ENCODE results near the gene PTF1A.
A peak's percentile ranks its signal among the peaks of the same experiment; 100 is the strongest.

PTF1A gene

DNA sequence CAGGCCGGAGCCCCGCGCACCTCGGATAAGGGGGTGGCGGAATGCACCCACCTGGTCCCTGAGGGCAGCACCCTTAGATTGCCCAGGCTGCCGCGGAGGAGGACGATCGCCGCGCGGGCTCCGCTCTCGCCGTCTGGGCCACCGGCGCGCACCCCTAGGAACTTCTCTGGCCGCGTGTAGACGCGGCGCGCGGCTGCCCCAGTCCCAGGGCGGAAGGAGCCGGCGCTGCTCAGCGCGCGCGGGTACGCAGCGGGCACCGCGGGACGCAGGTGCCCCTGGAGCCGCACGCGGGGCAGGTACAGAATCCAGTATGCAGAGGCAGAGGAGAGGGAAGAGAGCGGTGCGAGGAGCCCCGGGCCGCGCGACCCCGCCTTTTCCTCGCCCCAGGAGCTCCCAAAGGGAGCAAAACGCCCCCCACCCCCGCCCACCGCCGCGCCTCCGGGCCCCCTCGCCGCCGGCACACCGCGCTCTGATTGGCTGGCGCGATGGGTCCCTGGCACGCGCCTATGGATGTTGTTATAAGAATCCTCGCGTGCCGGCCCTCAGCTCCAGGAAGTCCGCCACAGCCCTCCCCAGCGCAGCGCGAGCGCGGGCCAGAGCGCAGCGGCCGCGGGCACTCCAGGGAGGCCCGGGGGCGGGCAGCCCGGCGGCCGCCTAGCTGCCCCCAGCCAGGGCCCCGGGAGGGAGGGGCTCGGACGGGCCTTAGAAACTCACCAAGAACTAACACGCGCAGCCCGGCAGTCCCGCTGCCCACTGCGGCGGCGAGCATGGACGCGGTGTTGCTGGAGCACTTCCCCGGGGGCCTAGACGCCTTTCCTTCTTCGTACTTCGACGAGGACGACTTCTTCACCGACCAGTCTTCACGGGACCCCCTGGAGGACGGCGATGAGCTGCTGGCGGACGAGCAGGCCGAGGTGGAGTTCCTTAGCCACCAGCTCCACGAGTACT lies at the start of gene PTF1A:
Gene PTF1A (plus strand): TSS at position 549 of the 948 bp plus-strand sequence. CDS start 219 bp downstream, at position 768.
- DNase-seq (ENCODE audit: low read depth) = no peak

DNA sequence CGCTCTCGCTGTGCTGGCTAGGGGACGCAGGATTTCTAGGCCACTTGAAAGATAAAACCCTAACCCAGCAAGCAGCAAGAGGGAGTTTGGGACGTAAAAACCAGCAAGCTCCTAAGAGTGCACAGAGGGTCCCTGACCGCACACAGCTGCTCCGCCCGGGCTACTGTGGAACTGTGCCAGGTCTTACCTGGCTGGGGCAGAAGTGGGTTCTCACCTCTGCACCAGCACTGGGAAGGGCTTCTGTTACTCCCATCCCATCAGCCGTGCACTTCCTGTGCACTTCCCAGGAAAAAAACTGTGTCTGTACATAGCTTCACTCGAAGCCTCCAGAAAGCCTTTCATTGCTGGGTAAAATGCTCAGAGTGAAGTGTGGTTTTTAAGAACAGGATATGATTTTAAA lies 45.9 kb upstream of the PTF1A start:
- no peak for DNase-seq (ENCODE audit: low read depth)

- DNase-seq (ENCODE audit: low read depth) = no peak
These were observed 45.1 kb upstream of the PTF1A start for GRCh38 chr10:23147035-23147434.

DNA sequence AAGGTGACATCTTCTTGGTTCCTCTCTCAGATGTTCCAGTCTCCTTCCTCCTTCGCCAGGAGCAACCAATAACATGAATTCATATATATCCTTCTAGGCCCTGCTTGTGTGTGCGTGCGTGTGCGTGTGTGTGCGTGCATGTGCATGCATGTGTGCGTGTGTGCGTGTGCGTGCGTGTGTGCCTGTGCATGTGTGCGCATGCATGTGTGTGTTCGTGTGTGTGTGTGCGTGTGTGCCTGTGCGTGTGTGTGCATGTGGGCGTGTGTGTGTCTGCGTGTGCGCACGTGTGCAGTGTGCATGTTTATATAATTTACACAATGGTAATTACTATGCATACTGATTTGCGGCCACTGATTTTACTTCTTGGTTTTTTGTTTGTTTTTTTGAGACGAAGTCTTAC lies 43.9 kb upstream of the PTF1A start:
- DNase-seq (ENCODE audit: low read depth) = no peak

DNA sequence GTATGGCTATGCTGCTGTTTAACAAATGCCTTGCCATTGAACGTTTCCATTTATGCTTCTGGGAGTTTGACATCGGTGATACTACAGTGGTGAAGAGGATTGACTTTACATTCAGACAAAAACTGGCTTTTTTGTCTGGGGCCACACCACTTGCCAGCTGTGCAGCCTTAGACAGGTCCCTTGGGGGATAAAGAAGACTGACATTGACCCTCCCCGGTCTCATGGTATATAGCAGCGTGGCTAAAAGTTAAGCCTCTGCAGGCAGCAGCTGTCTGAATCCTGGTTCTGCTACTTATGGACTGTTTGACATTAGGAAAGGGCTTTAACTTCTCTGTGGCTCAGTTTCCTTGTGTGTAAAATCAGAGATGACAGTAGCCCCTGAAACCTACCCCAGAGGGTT lies 42.0 kb upstream of the PTF1A start:
- no peak for DNase-seq (ENCODE audit: low read depth)

GRCh38 chr10:23150610-23151009 lies 41.5 kb upstream of the PTF1A start:
- no peak for DNase-seq (ENCODE audit: low read depth)

DNA sequence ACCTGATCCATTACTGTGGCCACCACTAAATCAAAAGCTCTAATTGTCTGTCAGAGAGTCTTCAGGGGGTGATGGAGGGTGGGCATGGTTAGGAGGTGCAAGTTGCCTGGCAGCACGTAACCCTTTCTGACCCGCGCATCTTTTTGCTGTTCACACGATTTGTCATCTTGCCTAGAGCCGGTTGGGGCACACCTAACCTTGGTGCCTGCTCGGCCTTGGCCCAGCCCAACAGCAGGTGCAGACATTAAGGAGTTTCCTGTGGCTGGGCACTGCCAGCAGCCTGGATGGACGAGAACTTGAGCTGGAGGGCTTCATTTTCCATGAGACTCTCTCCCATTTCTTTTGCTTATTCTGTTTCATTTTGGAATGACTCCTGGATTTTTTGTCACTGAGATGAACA lies 41.0 kb upstream of the PTF1A start:
- DNase-seq (ENCODE audit: low read depth) = no peak

GRCh38 chr10:23155169-23155568 lies 36.9 kb upstream of the PTF1A start:
- DNase-seq (ENCODE audit: low read depth) = no peak

GRCh38 chr10:23156447-23157150 lies 35.5 kb upstream of the PTF1A start:
- no peak for DNase-seq (ENCODE audit: low read depth)

DNA sequence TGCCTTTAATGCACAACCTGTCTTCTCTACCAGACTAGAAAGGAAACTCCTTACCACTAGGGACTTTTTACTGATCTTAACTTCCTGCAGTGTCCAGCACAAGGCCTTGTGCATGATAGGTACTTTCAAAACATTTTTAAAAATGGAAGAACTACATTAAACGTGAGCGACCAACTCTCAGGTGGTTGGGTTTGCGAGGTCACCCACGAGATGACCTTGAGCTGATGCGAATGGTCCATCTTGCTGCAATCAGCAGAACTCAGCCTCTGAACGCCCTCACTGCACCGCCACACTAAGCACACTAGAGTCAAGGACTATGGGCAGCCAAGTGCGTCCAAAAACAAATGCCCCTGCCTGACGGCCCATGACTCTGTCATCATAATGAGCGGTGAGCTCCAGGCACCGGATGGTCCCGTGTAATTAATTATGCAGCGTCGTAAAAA lies 34.9 kb upstream of the PTF1A start:
- DNase-seq (ENCODE audit: low read depth) = no peak

- no peak for DNase-seq (ENCODE audit: low read depth)
These were observed 34.3 kb upstream of the PTF1A start for GRCh38 chr10:23157691-23158369.

DNA sequence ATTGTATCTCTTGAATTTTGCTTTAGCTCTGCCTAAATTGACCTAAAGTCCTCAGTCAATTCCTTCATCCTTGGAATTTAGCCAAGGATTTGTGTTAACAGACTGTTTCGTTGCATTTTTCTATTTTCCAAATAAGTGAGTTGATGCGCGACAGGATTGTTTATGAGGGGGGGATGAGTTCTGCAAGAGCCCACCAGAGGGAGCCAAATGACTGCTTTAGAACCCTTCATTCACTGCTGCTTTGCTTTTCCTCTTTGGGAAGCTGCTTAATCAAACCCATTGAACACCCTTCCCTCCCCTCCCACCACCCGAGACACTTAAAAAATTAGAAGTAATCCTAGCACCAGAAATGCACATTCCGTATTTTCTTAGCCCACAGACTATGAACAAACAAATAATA lies 33.7 kb upstream of the PTF1A start:
- DNase-seq (ENCODE audit: low read depth) = peak; percentile 30

DNA sequence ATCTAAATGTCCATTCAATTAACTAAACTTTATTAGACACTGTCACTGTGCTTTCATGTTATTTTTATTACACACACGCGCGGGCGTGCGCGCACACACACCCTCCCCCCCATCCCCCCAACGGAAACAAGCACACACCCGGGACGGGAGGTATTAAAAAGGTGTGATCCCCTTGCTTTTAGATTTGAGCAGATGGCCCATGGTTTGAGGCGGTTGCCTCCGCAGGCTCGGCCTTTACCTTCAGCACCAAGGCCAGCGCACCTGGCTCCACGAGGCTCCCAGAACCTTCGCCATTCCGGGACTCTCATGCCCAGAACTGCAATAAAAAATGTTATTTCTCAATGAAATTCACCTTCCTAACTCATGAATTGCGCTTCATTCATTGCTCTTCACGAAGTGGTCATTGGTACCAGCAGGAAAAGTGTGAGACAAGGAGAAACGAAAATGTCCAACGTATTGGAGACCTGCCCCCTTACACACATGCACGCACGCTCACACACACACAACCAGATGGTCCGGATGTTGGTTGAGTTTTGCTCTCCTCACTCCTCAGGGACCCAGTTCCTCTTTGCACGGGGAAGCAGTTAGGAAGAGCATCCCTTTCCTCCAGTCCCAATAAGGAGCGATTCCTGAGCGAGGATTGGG lies 20.8 kb upstream of the PTF1A start:
- no peak for DNase-seq (ENCODE audit: low read depth)

DNA sequence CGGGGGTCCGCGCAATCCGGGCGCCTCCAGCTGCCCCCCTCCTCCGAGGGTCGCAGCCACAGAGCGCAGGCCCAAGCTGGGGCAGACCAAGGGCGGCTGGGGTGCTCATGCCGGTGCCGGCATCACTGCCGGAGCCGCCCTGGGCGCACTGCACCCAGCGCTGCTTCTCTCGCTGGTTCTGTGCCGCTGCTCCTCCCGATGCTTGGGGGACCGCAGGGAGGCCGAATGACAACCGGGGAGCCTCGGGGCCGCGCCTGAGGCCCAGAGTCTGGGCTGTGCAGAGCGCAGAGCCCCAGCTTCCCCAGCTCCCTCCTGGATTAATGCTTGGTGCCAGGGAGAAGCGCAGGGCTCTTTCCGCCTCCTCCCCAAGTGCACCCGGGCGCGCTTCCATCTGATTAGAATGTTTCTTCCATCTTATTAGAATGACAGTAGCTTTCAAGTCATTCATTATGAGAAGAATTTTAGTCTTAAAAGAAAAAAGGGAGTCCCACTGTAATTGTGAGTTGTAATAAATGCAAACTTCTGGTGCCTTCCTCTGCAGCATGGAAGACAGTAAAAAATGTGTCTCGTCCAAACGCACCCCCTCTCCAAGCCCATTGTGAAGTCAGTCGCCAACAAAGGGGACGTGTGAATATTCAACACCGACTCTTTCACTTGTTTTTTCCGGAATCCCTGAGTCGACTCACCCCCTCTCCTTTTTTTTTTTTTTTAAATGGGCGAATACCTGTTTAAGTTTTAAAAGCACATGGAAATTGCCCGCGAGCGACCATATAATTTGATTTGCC lies 19.5 kb upstream of the PTF1A start:
- DNase-seq (ENCODE audit: low read depth) = no peak

GRCh38 chr10:23173214-23174073 lies 18.7 kb upstream of the PTF1A start:
- no peak for DNase-seq (ENCODE audit: low read depth)

- no peak for DNase-seq (ENCODE audit: low read depth)
These were observed 17.8 kb upstream of the PTF1A start for GRCh38 chr10:23174074-23174976.

GRCh38 chr10:23174977-23175512 lies 17.1 kb upstream of the PTF1A start:
- DNase-seq (ENCODE audit: low read depth) = no peak

DNA sequence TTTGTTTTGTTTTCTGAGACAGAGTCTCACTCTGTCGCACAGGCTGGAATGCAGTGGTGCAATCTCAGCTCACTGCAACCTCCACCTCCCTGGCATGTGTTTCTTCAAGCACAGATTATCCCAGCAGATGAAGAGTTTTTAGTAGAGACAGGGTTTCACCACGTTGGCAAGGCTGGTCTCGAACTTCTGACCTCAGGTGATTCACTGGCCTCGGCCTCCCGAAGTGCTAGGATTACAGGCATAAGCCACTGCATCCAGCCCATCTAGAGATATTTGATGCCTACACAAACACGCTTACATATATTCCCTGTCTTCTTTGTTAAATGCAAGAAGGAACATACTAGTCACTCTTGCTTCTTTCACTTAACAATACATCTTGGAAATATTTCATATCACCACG lies 5.9 kb upstream of the PTF1A start:
- DNase-seq (ENCODE audit: low read depth) = no peak

DNA sequence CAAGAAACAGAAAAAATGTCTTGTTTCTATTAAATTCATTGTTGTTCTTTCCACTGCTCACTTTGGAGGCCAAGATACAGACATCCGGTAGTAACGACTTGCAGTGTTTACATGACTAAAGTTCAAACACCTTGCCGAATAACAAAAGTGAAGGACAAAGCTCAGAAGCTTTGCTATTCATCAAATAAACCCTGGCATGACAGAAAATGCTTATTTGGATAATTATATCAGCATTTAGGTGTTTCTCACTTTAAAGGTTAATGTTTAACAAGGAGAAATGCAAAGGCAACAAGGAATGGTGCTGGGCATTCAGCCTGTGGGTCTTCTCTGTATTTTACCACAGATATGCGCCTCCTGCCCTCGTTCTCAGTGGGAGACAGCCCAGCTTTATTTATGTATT lies 5.4 kb upstream of the PTF1A start:
- no peak for DNase-seq (ENCODE audit: low read depth)

Data from activated T-cell treated with anti-CD3 and anti-CD28 coated beads for 48 hours (primary cell).